Thoracic aorta (tissue), 2 donors: ENCODE data around the gene DSTN. TPM values are rescaled to one million over a fixed set of nuclear protein-coding genes. Genes with fewer than 3 reads are reported as not detected.

Experiments used
- ATAC-seq: fragments of 150-250 bp; one replicate; pipeline ENCODE4 v1.8.0; 2017; ENCODE audit warnings: low read depth; ENCODE audit not compliant: insufficient number of reproducible peaks, low FRiP score
- DNase-seq: peaks from one replicate; pipeline ENCODE4 v3.0.0-alpha.2; 2020; ENCODE audit warnings: low spot score
- H3K27ac ChIP-seq, 2 donors: fragments of 200-600 bp; sonication (generic); 1 replicate in 1 of 2; 2 replicates in 1 of 2; pipeline ENCODE4 v1.5.1; 2016; ENCODE audit warnings: mild to moderate bottlenecking in 2 of 2, moderate library complexity in 2 of 2
- H3K27me3 ChIP-seq: fragments of 200-600 bp; sonication (generic); replicated peaks from 2 replicates; pipeline ENCODE4 v1.6.0; 2016; ENCODE audit warnings: mild to moderate bottlenecking; ENCODE audit not compliant: insufficient read depth
- H3K36me3 ChIP-seq: fragments of 200-600 bp; sonication (generic); one replicate; pipeline ENCODE4 v1.5.1; 2016
- H3K4me1 ChIP-seq, 2 donors: fragments of 200-600 bp; sonication (generic); 1 replicate in 1 of 2; 2 replicates in 1 of 2; pipeline versions ENCODE4 v1.5.1 to v1.6.0; 2016; ENCODE audit warnings: low read depth in 2 of 2, mild to moderate bottlenecking in 1 of 2; ENCODE audit not compliant: control insufficient read depth in 1 of 2
- H3K4me3 ChIP-seq: fragments of 200-600 bp; sonication (generic); 2 replicates; pipeline ENCODE4 v1.5.1; 2016; ENCODE audit warnings: mild to moderate bottlenecking
- H3K9me3 ChIP-seq: fragments of 200-600 bp; sonication (generic); 2 replicates; pipeline ENCODE4 v1.5.1; 2016
- total RNA-seq, 2 donors: library from RNA; depleted of rRNA; stranded (reverse); fragments of >200 nt; gene quantifications; one replicate each; pipeline versions ENCODE4 v1.1.0 to v1.2.3, GENCODE V29; 2016
- TF ChIP-seq, protein P1 (sequence below): fragments of 200-600 bp; sonication (generic); IDR thresholded peaks from one replicate; pipeline ENCODE4 v1.5.1; 2019; ENCODE audit warnings: antibody characterized with exemption

Gene DSTN
- total RNA-seq, 2 donors from 2014 or later, result 1,342 to 1,977 TPM

DNA sequence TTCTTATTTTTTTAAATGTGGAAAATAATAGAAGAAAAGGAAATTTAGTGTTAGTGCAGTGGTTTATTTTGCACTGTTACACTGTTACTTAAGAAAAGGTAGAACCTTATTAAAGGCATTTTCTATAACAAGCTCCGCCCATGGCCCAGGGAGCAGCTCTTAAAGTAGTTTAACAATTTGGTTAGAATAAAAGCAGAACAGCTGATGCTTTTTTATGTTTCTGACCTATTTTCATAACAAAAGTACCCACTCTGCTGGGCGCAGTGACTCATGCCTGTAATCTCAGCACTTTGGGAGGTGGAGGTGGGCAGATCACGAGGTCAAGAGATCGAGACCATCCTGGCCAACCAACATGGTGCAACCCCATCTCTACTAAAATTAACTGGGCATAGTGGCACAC is 32.6 kb downstream of the DSTN start:
- Histone ChIP-seq H3K4me1 (peaks cover 58 to 99% of the 10 kb centered on the region in 2 donors), H3K9me3 (no peaks in the 10 kb centered on the region), H3K27ac (peak overlapping the region; percentile 17 to 40), H3K36me3 (peaks cover 50% of the 10 kb centered on the region), H3K27me3 (no peaks in the 10 kb centered on the region), H3K4me3 (no peak overlapping the region)
- ATAC-seq (no peak), DNase-seq (no peak)
- TF ChIP-seq, protein P1, sequence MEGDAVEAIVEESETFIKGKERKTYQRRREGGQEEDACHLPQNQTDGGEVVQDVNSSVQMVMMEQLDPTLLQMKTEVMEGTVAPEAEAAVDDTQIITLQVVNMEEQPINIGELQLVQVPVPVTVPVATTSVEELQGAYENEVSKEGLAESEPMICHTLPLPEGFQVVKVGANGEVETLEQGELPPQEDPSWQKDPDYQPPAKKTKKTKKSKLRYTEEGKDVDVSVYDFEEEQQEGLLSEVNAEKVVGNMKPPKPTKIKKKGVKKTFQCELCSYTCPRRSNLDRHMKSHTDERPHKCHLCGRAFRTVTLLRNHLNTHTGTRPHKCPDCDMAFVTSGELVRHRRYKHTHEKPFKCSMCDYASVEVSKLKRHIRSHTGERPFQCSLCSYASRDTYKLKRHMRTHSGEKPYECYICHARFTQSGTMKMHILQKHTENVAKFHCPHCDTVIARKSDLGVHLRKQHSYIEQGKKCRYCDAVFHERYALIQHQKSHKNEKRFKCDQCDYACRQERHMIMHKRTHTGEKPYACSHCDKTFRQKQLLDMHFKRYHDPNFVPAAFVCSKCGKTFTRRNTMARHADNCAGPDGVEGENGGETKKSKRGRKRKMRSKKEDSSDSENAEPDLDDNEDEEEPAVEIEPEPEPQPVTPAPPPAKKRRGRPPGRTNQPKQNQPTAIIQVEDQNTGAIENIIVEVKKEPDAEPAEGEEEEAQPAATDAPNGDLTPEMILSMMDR, result no peak

DNA sequence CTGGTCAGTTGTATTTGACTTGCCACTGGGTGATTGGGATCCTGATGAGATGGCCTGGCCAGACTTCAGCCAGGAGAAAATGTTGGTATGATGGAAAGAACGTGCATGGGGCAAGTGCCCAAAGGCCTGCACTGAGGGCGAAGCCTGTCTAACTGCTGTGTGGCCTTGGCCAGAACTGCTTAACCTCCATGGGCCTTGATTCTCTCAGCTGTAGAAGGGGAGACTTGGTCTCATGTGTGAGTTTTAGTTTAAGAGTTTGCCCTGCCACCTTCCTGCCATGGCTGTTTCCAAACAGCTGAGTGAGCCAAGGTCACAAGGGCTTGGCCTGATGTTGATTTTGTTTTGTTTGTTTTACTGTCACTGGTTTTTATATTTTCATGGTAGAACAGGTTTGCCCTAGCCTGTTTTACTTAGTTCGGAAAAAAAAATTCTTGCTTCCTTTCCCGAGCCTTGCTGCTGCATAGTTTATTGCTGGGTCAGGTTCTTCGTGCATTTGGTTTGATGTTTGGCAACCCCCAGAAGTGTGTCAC is 35.3 kb downstream of the DSTN start:
- peak overlapping the region; percentile 15 to 27 for H3K27ac ChIP-seq
- peaks cover 75 to 96% of the 10 kb centered on the region in 2 donors for H3K4me1 ChIP-seq
- peak overlapping the region; percentile 12 for H3K4me3 ChIP-seq
- TF ChIP-seq, protein P1, result no peak
- H3K36me3 ChIP-seq, result peaks cover 67% of the 10 kb centered on the region
- DNase-seq, result no peak
- no peaks in the 10 kb centered on the region for H3K9me3 ChIP-seq
- H3K27me3 ChIP-seq, result no peaks in the 10 kb centered on the region
- no peak for ATAC-seq

DNA sequence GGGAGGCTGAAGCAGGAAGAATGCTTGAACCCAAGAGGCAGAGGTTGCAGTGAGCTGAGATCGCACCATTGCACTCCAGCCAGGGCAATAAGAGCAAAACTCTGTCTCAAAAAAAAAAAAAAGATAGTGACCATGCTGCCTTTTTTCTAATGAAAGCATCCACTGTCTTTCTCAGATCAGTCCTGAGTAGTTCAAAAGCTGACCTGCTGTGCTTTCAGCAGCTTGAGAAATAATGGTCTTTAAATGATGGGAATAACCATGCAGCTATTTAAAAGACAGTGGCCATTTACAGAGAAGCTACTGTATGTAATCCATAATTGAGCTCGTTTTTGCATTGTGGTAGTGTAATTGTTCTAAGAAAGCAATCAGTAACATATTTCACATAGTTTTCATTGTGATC is 36.1 kb downstream of the DSTN start:
- ATAC-seq, result no peak
- peaks cover 74% of the 10 kb centered on the region for H3K36me3 ChIP-seq
- peak overlapping the region in 1 of 2 donors; percentile 27 for H3K27ac ChIP-seq

DNA sequence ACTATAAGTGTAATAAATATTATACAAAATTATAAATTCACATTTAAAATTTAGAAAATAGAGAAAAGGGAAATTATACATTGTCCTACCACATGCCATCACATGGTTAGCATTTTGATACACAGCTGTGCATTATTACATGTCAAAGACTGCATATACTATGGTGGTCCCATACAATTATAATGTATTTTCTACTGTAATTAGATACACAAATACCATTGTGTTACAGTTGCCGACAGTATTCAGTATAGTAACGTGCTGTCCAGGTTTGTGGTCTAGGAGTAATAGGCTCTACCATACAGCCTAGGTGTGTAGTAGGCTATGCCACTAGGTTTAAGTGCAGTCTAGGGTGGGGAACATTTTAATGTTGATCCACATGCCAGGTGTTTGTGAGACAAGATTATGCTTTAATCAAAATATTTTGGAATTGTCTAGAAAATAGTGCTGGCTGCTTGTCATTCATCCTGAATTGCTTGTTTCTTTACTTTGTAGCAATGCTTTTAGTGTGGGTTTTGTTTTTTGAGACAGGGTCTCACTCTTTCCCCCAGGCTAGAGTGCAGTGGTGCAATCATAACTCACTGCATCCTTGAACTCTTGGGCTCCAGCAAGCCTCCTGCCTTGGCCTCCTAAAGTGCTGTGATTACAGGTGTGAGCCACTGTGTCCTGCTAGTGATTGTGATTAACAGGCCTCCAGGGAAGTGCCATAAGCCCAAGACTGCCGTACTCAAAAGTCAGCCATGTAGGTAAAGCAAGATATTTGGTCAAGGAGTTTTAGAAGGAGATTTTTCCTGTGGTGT is 39.0 kb downstream of the DSTN start:
- ATAC-seq, result no peak
- H3K4me3 ChIP-seq, result no peak overlapping the region
- H3K9me3 ChIP-seq, result no peaks in the 10 kb centered on the region
- TF ChIP-seq, protein P1, result no peak
- no peak for DNase-seq
- H3K27ac ChIP-seq, result peak overlapping the region; percentile 4 to 34
- H3K4me1 ChIP-seq, result peaks cover 83 to 96% of the 10 kb centered on the region in 2 donors
- H3K27me3 ChIP-seq, result no peaks in the 10 kb centered on the region
- peaks cover 55% of the 10 kb centered on the region for H3K36me3 ChIP-seq

More for the DNA sequence above, 36.1 kb downstream of the DSTN start:
- TF ChIP-seq, protein P1, result no peak
- Histone ChIP-seq H3K4me3 (peak overlapping the region; percentile 9), H3K27me3 (no peaks in the 10 kb centered on the region), H3K4me1 (peaks cover 83 to 96% of the 10 kb centered on the region in 2 donors), H3K9me3 (no peaks in the 10 kb centered on the region)
- DNase-seq, result no peak

DNA sequence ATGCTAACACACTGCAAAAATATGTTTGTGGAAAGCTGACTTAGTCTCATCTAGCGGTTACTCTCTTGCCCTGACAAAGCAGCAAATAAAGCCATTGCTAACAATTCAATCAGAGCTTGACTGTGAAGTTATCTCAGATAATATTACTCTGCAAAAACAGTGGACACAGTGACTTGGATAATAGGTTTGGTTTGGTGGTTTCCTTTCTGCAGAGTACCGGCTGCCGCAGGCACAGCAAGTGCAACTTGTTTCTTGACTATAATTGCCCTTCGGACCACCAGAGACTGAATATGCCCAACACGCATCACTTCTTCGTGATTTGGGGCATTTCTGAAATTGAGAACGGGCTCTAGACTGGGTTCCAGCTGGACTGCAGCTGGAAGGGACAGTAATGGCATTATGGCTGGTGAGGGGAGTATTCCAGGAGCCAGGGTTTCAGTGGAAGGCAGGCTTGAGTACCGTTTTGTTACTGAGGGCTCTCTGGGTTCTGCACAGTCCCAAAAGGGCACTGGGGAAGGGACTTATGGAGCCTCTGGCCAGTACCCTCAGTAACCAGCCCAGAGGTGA is 40.0 kb downstream of the DSTN start:
- peaks cover 82 to 96% of the 10 kb centered on the region in 2 donors for H3K4me1 ChIP-seq
- TF ChIP-seq, protein P1, result no peak
- no peaks in the 10 kb centered on the region for H3K27me3 ChIP-seq
- DNase-seq, result no peak
- H3K27ac ChIP-seq, result peak overlapping the region; percentile 83 to 87
- no peak for ATAC-seq
- H3K4me3 ChIP-seq, result peak overlapping the region; percentile 35
- no peaks in the 10 kb centered on the region for H3K9me3 ChIP-seq
- H3K36me3 ChIP-seq, result peaks cover 46% of the 10 kb centered on the region
